ENCODE data around the gene PRR23E.

Gene PRR23E

DNA sequence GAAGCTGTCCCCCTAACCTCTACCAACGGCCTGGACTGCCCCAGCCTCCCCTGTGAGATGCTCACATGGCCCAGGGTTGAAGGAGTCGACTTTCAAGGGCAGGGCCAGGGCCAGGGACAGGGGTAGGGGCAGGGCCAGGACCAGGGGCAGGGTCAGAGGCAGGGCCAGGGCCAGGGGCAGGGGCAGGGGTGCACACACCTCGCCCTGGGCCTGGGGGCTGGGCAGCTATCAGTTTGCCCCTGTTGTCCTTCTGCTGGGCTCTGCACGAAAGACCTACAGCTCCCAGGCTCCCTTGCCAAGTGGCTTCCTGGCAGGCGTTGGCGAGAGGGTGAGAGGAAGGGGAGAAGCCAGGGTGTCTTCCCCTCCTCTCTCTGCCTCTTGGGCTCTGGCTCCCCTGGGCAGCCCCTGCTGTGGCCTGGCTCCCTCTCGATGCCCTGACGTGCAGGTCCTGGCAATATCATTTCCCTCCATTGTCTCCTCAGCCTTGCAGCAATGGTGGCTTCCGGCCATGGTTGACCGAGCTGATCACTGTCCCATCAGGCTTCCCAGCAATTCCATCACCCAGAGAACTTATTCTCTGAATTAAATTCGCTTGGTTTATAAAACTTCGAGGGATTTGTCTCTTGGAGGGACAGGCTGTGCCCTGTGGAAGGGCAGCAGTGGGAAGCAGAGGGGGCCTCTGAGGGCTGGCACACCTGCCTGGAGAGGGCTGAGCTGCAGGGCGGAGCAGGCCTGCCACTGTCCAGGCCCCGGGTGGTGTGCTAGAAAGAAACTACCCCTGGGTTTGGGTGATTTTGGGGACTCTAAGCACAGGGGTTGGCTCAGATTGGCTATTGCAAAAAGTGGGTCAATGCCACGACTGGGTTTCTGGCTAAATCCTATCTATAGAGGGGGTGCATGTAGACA is 13.9 kb downstream of the PRR23E start:
- intact Hi-C loops (cut with DNase I) = no loop called here
- peak in 2 of 10 donors; percentile 61 to 70 for DNase-seq

DNA sequence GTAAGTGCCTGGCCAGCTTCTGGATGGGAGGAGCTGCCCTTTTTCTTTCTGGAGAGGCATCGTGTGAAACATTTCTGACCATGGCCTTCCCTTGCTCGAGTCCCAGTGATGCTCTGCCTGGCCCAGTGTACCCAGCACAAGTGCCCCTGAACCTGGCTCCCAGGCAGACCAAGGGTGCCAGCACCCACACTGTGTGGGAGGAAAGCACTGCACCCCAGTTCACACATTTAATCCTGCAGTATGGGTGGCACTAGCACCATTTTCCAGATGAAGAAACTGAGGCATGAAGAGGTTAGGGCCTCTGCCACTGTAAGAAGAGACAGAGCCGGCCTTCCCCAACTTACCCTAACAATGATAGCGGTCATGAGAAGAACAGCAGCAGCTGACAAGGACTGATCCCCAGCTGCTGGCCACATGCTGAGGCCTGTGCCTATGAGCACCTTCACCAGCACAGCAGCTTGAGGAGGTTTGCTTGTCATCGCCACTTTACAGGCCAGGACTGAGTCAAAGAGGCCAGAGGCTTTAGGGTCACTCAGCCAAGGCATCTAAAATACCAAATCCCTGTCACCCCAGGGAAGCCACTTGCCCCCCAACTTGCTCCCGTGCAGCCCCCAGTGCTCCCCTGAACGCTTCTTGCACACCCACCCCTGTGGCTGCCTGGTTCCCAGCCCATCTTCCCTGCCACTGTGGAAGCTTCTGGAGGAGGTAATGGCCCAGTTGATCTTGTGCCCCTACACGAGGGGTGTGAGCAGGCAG is 15.0 kb downstream of the PRR23E start:
- intact Hi-C loops (cut with DNase I) = no loop called here
- DNase-seq = no peak

DNA sequence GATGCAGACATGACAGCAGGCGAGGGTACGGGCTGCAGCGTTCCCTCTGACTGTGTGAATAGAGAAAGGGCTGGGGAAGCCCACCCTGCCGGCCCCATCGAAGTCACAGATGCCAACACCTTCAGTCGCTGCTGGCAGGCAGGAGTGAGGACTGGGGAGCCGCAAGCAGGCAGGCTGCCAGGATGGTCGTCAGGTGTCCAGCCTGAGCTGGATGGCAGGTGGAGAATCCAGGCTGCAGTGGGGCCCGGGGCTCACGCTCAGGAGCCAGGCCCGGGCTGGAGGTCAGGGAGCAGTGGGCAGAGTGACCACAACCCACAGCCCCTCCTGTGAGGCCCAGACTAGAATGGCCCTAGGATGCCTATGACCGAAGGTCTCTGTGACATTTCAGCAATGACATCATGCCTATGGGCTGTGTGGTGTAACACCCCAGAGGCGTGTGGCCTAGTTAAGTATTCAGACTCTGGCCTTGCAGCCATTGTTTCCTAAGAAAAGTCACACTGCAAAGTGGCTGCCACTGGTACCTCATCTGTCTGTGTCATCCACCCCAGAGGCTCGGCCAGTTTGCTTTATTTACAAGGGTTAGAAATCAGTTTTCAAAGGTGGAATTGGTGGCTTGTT is 15.7 kb downstream of the PRR23E start:
- peak in 1 of 10 donors; percentile 50 for DNase-seq
- intact Hi-C loops (cut with DNase I) = no loop called here

DNA sequence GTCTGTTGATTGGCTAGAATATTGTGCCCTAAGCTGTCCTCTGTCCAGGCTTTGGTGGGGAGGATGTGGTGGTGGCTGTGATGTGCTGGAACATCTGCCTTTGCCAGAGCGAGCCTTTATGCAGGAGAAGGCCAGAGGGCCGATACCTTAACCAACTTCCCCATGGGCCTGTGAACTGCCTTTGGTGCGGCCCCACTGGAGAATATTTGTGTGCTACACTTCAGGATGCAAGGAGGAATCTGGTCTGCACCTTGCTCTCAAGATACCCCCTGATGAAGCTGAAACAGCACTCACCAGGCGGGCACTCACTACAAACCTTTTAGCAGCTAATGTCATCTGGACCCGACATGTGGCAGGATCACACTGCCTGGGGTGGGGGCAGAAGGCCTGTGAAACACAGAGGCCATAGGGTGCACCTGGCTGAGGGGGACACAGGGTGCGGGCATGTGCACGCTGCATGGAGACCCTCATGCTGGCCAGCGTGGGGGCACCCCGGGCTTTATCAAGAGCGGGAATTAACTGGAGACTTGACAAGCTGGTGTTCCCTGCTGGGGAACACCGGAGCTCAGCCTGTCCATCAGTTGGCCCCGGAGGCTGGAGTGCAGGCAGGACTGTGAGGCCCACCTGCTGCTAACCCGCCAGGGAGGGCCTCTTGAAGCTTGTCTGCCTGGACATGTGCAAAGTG is 16.4 kb downstream of the PRR23E start:
- intact Hi-C loops (cut with DNase I) = no loop called here
- DNase-seq = peak in 1 of 10 donors; percentile 67

DNA sequence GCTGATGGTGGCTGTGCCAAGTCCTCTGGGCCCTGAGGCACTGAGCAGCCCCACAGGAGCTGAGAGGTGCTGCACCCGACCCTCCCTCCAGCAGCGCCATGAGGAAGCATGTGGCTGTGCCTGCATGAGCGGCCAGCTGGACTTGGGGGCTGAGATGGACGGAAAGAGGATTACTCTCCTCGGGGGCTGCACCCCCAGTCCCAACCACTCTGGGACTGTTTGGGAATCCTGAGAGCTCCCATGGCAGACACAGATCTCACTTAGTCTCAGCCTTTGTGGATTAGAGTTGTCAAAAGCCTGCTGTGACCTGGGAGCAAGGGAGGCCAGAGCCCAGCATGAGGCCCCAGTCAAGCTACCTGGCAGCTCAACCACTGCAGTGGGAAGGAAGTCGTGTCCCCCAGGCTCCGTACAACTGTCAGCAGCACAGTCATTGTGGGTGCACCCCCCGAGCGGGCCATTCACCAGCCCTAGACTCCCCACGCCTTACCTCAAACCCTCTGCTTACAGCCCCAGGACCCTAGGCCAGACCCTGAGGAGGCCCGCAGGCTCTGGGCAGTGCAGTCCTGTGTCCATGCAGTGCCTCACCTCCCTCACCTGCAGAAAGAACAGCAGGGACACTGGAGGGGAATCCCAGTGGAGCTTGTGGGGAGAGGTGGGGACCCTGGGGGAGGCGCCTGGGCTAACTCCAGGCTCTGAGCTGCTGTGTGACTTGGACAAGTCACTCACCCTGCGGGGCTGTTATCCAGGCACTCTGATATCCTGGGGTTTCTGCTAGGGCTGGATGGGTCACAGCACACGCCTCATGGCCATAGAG is 17.1 kb downstream of the PRR23E start:
- intact Hi-C loops (cut with DNase I) = no loop called here
- DNase-seq = no peak

DNA sequence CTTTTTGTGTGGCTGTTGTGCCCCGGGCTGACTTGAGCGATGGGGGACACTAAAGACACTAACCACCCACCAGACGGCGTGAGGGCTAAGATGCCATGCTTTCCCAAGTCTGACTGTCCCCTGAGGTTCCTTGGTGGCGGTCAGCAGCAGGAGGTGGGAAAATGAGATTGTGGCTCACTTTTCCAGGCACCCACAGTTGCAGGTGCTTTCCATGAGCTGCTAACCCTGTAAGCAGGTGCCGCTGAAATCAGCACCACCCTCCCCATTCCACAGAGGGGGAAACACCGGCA is 17.7 kb downstream of the PRR23E start:
- DNase-seq = peak in 1 of 10 donors; percentile 61
- intact Hi-C loops (cut with DNase I) = no loop called here

DNA sequence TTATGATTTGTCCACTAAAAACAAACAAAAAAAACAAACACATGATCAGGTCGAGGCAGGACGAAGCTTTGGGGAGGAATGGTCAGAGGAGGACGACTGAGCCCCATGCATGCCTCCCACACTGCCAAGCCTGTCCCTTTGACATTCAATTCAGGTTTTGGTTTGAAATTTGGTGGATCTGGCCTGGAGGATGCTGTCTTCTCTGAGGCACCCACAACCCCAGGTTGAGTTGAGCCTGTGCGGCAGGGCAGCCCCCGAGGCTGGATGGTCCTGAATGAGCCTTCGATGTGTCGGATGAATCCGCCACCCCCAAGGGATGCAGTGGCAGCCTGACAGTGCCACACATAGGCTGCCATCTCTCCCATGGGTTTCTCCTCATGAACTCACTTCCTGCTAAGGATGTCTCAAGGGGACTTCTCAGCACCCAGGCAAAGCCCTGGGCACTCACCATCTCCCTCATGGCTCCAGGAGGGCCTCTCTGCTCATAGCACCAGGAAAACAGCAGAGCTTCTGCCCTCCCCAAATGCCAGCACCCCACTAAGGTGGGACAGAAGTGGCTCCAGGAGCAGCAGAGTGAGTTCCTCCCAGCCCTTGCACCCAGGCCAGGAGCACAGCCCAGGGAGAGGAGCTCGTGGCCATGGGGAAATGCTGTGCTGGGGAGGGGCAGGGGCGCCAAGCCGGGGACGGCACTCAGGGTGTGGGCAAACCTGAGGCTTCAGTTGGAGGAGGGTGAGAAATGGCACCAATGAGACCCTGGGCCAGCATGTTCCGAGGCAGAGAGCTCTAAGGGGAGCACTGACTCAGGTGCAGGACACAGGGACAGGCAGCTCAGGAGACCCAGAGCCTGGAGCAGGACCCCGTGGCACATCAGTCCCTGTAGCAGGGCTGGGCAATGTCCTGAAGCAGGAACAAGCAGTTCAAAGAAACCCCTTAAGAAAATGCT is 18.5 kb downstream of the PRR23E start:
- DNase-seq = no peak
- intact Hi-C loops (cut with DNase I) = no loop called here

DNA sequence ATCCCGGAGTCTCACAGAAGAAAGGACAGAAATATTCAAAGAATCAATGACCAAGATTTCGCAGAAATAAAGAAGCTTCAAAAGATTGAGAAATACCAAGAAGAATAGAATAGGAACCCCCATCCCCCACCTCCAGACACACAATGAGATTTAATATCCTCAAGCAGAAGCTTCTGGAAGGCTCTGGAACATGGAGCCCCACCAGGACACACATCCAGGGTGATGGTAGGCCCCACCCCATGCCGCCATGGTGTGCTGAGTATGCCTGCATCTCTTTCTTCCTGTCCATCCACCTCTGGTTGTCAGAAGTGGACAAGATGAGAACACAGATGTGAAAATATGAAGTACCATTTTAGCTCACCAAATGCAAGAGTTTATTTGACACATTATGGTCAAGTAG is 19.3 kb downstream of the PRR23E start:
- no peak for DNase-seq
- intact Hi-C loops (cut with DNase I) = no loop called here

DNA sequence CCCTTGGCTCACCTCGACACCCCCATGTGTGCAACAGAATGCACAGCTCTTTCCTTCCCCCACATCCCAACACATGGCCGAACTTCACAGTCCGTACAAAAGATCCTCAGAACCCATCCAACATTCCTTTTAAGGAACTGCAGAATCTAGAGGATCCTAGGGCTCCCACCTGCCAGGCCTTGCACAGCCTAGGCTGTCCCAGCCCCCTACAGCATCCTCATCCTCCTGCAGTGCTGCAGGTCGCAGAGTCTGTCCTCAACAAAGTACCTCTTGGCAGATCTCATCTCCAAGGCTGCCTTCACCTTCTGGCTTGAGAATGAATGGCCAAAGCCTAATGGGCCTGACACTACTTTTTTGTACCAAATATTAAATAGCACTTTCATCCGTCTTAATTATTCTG is 19.8 kb downstream of the PRR23E start:
- intact Hi-C loops (cut with DNase I) = no loop called here
- no peak for DNase-seq

DNA sequence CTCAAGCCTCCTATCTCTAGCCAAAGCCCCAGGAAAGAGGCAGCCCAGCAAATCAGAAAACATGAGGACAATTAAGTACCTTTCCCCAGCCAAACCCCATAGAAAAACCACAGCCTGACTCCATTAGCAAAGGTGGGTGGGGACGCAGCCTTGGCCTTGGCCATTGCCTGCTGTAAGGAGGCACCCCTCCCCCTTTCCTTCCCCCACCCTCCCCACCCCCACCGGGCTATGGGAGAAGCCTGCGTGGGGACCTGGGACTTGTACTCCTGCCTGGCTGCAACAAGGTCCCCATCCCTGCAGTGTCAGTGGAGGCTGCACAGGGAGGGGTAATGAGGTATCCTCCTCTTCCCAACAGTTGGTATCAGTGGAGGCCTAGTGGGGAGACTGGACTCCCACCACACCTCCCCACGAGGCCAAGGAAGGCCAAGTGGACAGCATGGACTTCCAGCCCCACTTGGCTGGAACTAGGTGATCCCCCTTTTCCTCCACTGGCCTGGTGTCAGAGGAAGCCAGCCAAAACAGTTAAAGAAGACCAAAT is 20.5 kb downstream of the PRR23E start:
- no peak for DNase-seq
- intact Hi-C loops (cut with DNase I) = no loop called here

DNA sequence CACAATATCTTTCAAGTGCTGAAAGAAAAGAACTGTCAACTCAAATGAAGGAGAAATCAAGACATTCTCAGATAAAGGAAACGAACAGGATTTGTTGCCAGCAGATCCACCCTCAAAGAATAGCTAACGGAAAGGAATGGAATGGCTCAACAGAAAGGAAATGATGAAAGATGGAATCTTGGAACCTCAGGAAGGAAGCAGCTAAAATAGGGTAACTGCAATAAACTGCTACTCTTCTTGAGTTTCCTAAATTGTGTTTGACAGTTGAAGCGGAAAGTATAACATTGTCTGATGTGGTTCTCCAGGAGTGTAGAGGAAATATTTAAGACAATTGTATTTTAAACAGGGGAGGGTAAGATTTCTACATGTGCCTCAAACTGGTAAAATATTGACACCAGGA is 22.0 kb downstream of the PRR23E start:
- intact Hi-C loops (cut with DNase I) = no loop called here
- DNase-seq = no peak

DNA sequence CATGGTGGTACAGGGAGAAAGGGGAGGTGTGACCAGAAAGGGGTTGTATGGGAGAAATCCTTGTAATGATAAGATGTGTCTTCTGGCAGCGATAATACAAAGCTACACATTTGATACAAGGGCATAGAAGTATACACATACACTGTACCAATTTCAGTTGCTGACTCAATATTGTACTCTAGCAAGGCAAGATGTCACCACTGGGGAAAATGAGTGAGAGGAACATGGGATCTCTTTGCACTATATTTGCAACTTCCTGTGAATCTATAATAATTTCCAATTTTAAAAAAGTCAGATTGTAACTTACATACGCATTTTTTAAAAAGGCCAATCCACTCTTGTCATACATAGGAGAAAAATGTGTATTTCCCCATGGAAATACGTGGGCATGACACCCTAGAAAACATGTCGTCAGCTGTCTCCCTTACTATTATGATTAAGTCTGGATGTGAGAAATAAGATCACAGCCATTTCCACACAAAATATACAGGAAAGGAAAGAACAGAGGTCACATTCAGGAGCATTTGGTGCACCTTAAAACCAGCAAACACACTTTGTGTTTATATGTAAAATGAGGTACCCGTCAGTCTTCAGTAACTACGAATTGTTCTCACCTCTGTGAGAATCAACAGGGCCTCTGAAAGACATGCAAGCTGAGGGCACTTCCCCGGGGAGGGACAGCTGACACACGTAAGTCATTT is 22.9 kb downstream of the PRR23E start:
- DNase-seq = no peak
- intact Hi-C loops (cut with DNase I) = no loop called here

DNA sequence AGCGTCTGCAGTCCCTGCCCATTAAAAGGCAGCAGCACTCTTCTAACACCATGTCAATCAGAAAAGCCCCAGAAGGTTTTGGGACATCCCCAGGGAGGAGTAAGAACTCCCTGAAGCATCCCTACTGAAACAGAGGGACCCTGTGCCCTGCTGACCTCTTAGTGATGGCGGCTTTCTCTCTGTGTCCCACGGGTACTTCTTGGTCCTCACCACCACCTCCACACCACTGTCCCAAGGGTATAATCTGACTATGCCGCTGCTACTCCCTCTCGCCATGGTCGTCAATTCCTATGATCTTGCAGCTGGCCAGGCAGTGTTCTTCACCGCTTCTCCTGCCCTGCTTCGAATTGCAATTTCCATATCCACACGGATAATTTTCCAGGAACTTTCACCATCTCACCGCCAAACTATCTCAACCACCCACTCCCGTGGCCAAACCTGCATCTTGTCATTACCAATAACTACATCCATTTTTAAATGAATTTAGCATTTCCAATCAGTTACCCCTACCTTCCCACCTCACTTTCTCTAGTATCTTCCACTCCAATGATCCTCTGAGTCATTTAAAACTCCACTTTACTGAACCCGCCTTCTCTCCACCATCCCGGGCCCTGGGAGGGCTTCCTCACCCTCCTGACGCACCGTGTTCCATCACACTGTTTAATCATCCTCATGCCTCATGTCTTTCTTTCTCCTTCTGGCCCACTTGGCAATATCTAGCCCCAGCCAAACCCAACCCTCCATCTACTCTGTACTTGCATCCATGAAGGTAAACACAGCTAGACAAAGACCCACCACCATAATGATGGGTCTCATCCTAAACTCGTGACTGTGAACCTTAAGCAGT is 23.7 kb downstream of the PRR23E start:
- no peak for DNase-seq
- intact Hi-C loops (cut with DNase I) = no loop called here

DNA sequence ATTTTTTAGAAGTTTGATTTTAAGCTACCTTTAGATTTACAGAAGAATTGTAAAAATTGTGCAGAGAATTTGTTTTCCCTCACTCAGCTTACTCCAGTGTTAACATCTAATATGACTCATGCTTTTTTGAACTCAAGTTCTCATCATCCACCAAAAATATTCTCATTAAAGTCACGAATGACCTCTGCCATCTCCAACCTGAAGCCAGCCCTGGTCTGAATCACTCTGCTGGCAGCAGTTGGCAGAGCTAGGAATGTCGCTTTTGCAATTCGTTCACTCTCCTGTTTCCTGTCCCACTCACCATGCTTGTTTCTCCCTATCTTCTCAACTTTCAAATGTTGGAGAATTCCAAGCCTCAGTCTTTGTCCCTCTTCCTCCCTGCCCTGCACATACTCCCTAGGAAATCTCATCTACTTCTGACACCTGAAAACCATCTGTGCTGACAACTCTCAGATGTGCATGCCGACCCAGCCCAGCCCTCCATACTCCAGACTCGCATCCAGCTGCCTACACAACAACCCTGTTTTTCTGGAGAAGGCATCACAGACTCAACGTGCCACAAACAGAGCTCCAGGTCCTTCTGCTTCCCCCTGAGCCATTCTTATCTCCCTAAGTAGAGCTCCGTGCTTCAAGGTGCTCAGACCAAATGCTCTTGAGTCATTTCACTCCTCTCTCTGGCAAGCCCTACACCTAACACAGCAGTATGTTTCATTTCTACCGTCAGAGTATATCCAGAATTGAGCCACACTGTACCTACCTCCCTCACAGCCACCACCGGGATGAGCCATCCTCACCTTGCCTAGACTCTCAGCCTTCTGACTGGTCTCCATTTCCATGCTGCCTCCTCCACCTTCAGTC is 24.9 kb downstream of the PRR23E start:
- no peak for DNase-seq
- intact Hi-C loops (cut with DNase I) = no loop called here

DNA sequence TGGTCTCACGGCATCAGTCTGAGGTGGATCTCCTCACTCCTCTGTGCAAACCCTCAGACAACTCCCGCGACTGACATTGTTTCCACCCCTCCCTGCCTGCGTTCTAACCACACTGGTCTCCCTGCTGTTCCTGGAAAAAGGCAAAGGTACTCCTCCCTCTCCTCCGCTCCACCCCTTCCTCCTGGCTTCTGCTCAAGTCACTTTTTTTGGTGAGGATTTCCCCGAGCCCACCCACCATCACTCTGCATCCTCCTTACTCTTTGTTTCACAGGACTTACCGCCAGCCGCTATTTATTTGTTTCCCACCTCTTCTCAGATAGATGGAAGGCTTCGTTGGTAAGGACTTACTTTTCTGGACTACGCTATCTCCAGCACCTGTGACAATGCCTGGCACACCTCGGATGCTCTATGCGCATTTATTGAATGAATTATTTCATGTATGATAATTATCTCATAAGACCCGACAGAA is 25.6 kb downstream of the PRR23E start:
- intact Hi-C loops (cut with DNase I) = no loop called here
- no peak for DNase-seq

DNA sequence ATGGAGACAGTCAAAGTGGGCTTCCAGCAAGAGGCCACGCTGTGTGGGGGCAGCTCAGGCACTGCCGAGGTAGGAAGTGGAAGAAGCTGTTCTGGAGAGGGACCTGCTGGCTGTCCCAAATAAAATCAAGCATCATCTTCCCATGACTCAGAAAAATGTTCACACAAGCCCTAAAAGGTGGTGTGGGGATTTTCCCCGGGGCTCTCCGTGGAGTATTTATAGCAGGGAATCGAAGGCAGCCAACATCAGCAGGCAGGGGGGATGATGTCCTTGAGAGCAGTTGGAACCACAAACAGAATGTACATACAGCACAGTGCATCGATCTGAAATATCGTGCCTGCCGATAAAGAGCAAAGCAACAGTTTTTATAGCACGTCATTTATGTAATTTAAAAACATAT is 27.6 kb downstream of the PRR23E start:
- intact Hi-C loops (cut with DNase I) = no loop called here
- peak in 1 of 10 donors; percentile 78 for DNase-seq
